ENCODE data around the gene KAZALD1. TPM values are rescaled to one million over a fixed set of nuclear protein-coding genes. Genes with fewer than 3 reads are reported as not detected.

KAZALD1 gene
- total RNA-seq, 4 donors from 2014 or later = 25.9 to 41.8 (median 39.1) TPM; not detected in 1

- H3K4me3 ChIP-seq = no peak overlapping the region
- H3K36me3 ChIP-seq = peaks cover 0 to 12% (median 0%) of the 10 kb centered on the region in 3 donors
- no peaks in the 10 kb centered on the region for H3K27me3 ChIP-seq
- H3K9me3 ChIP-seq = no peaks in the 10 kb centered on the region
- no peak overlapping the region for H3K27ac ChIP-seq
- H3K4me1 ChIP-seq = peaks cover 0 to 24% (median 3%) of the 10 kb centered on the region in 4 donors
- no peak for DNase-seq
- TF ChIP-seq POLR2A (IDR thresholded peaks at IDR 0.05) = no peak
- TF ChIP-seq, protein P1, sequence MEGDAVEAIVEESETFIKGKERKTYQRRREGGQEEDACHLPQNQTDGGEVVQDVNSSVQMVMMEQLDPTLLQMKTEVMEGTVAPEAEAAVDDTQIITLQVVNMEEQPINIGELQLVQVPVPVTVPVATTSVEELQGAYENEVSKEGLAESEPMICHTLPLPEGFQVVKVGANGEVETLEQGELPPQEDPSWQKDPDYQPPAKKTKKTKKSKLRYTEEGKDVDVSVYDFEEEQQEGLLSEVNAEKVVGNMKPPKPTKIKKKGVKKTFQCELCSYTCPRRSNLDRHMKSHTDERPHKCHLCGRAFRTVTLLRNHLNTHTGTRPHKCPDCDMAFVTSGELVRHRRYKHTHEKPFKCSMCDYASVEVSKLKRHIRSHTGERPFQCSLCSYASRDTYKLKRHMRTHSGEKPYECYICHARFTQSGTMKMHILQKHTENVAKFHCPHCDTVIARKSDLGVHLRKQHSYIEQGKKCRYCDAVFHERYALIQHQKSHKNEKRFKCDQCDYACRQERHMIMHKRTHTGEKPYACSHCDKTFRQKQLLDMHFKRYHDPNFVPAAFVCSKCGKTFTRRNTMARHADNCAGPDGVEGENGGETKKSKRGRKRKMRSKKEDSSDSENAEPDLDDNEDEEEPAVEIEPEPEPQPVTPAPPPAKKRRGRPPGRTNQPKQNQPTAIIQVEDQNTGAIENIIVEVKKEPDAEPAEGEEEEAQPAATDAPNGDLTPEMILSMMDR (IDR thresholded peaks at IDR 0.05) = no peak
Observed at GRCh38 chr10:101044117-101044516, 17.7 kb upstream of the KAZALD1 start.

DNA sequence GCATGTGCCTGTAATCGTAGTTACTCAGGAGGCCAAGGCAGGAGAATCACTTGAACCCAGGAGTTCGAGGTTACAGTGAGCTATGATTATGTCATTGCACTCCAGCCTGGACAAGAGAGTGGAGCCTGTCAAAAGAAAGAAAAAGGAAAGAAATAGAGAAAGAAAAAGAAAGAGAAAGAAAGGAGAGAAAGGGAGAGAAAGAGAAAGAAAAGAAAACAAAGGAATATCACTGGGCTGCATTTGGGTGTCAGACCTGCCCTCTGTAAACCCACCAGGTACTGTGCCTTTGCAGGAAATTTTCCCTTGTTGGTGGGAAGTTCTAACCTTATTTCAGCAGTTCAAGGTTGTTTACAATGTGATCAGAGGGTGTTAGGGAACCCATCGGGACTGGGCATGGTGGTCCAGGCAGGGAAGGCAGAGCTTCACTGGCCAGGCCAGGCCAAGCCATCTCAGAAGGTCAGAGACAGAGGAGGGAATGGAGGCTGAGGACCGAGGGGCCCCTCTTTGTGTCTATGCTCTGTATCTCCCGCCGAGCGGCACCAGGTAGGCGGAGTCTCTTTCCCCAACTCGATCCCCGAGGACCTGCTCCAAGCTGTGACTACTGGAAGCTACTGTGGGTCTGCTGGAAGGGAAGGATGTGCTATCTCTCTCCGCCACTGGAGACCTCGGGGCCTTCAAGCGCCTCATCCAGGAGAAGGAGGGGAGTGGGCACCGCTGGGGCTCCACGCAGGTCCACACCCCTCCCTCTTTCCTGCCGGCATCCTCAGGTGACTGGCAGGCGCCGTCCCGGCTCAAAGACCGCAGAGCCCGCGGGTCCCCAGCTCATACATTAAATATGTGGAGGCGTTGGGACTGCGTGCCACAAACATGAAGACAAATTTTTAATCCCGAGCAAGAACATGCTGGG lies 15.2 kb upstream of the KAZALD1 start:
- Histone ChIP-seq H3K4me3 (no peak overlapping the region), H3K4me1 (peaks cover 0 to 26% (median 5%) of the 10 kb centered on the region in 4 donors), H3K27me3 (peaks cover 0 to 9% of the 10 kb centered on the region in 2 donors), H3K9me3 (no peaks in the 10 kb centered on the region), H3K27ac (no peak overlapping the region), H3K36me3 (no peaks in the 10 kb centered on the region)
- DNase-seq = peak in 1 of 3 donors; percentile 38
- TF ChIP-seq POLR2A (IDR thresholded peaks at IDR 0.05) = no peak
- TF ChIP-seq, protein P1 (IDR thresholded peaks at IDR 0.05) = no peak

DNA sequence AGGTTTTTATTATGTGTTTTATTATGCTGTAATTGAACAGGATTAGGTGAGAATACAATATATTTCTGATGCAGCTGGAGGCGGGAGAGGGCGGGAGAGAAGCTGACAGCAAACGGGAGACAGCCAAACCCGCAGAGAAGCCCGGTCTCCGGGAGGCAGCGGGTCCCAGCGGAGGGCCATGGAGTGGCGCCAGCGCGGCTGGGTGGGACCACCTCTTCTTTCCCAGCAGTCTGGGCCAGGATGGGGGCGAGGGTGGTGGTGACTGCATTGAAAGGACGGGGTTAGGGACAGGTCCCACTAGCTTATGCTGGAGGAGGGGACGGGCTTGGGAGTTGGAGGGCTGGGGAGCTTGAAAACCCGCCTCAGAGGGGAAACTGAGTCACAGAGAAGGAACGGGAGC lies 14.5 kb upstream of the KAZALD1 start:
- H3K27ac ChIP-seq = no peak overlapping the region
- peaks cover 0 to 21% (median 5%) of the 10 kb centered on the region in 4 donors for H3K4me1 ChIP-seq
- peaks cover 0 to 9% of the 10 kb centered on the region in 2 donors for H3K27me3 ChIP-seq
- H3K36me3 ChIP-seq = no peaks in the 10 kb centered on the region
- TF ChIP-seq POLR2A (IDR thresholded peaks at IDR 0.05) = no peak
- TF ChIP-seq, protein P1 (IDR thresholded peaks at IDR 0.05) = no peak
- DNase-seq = no peak
- H3K4me3 ChIP-seq = no peak overlapping the region
- H3K9me3 ChIP-seq = no peaks in the 10 kb centered on the region

DNA sequence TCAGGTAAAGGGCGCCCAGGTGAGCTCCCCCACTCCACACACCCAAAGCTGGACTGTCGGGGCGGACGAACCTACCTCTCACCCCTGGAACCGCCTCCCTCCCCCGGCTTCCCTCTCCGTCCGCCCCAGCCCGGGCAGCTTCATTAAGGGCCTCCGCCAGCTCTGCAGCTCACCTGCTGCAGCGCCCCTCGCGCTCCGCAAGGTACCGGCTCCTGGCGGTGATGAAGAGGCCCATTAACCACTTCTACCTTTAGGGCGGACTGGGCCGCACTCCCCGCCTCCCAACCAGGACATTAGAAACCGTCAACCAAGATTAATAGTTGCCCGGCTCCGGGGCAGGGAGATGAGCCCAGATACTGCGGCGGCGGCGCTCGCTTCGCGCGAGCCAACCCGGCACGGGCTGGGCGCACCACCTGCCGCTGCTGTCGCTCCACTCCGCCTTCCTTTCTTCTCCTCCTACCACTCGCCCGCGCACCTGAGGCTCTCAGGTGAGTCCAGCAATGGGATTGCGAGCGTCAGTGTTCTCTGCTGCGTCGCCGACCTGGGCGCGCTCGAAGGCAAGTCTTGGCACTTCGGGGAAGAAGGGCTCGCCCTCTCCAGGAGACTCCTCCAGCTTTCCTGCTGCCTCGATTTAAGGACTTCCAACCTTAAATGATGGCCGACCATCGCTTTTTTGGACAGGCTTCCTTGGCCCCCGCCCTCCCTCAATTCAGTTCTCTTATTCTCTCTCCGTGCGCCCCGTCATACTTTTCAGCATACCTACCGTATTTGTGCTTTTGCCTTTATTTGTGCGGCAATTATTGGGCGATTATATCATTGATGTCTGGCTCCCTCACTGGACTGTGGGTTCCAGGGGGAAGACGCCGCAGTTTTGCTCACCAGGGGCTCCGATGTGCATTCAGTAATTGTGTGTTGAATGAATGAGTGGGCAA lies 13.6 kb upstream of the KAZALD1 start:
- no peaks in the 10 kb centered on the region for H3K36me3 ChIP-seq
- no peaks in the 10 kb centered on the region for H3K9me3 ChIP-seq
- TF ChIP-seq, protein P1 (IDR thresholded peaks at IDR 0.05) = peak in 3 of 6 experiments; percentile 5 to 16 (median 11)
- no peak for TF ChIP-seq POLR2A (IDR thresholded peaks at IDR 0.05)
- no peak overlapping the region for H3K27ac ChIP-seq
- peaks cover 0 to 9% of the 10 kb centered on the region in 2 donors for H3K27me3 ChIP-seq
- peaks cover 0 to 19% (median 3%) of the 10 kb centered on the region in 4 donors for H3K4me1 ChIP-seq
- peak overlapping the region in 1 of 4 donors; percentile 16 for H3K4me3 ChIP-seq
- no peak for DNase-seq
